Measurements from ENCODE around the gene ATP2B2.

GRCh38 chr3:10405816-10406215 lies 99.6 kb downstream of the ATP2B2 start:
- no peak for TF ChIP-seq CTCF (IDR thresholded peaks at IDR 0.05; ENCODE audit: borderline replicate concordance, extremely low read depth, low read length, poor library complexity, severe bottlenecking)
- TF ChIP-seq EZH2 (IDR thresholded peaks at IDR 0.05; ENCODE audit: borderline replicate concordance, low read depth, low read length, severe bottlenecking) = no peak
